ENCODE results near the gene PAAF1. TPM values are rescaled to one million over a fixed set of nuclear protein-coding genes. Genes with fewer than 3 reads are reported as not detected.

Gene PAAF1
- total and polyA plus RNA-seq, 2 donors (not counting 1 experiment from before 2014, with no cell fraction given): 9.2 to 17.5 TPM

- Histone ChIP-seq H3K36me3 (ENCODE audit: control insufficient read depth, insufficient read depth, low read length) (no peaks in the 10 kb centered on the region), H3K9me3 (ENCODE audit: control insufficient read depth, insufficient read depth, low read depth, low read length) (no peaks in the 10 kb centered on the region), H3K4me1 (ENCODE audit: control insufficient read depth, extremely low read depth, insufficient read depth, low read length) (no peaks in the 10 kb centered on the region), H3K9ac (ENCODE audit: insufficient read depth, low read length) (no peak overlapping the region), H3K79me2 (ENCODE audit: control insufficient read depth, insufficient read depth, low read length) (no peaks in the 10 kb centered on the region), H3K4me3 (replicated peaks in 1 of 4; ENCODE audit: control extremely low read depth in 1 of 4, insufficient read depth in 1 of 4, low read depth in 3 of 4, low read length in 4 of 4) (no peak overlapping the region), H3K27ac (ENCODE audit: insufficient read depth, low read length) (no peak overlapping the region), H3K4me2 (ENCODE audit: extremely low read depth, insufficient read depth, low read length) (no peak overlapping the region), H4K20me1 (ENCODE audit: control insufficient read depth, extremely low read depth, insufficient read depth, low read length) (no peaks in the 10 kb centered on the region), H2AFZ (ENCODE audit: low read length) (no peak overlapping the region), H3K27me3 (ENCODE audit: control insufficient read depth, insufficient read depth, low read length) (no peaks in the 10 kb centered on the region)
- no peak for TF ChIP-seq EZH2 (IDR thresholded peaks at IDR 0.05; ENCODE audit: low read length, missing control alignments)
- TF ChIP-seq CTCF (conservative IDR thresholded peaks at IDR 0.05 in 1 of 2, IDR thresholded peaks at IDR 0.05 in 1 of 2; ENCODE audit: low read depth in 1 of 2, low read length in 2 of 2): no peak
- DNase-seq (ENCODE audit: low read depth in 2 of 2): peak in 1 of 2 donors; percentile 25
These were observed 44.4 kb downstream of the PAAF1 start for GRCh38 chr11:73921180-73921579.

- no peak overlapping the region for H3K4me3 ChIP-seq (replicated peaks in 1 of 4; ENCODE audit: control extremely low read depth in 1 of 4, insufficient read depth in 1 of 4, low read depth in 3 of 4, low read length in 4 of 4)
These were observed 52.6 kb downstream of the PAAF1 start for GRCh38 chr11:73929388-73929787.

GRCh38 chr11:73931039-73931645 lies 54.3 kb downstream of the PAAF1 start:
- Histone ChIP-seq H4K20me1 (ENCODE audit: control insufficient read depth, extremely low read depth, insufficient read depth, low read length) (no peaks in the 10 kb centered on the region), H3K27ac (ENCODE audit: insufficient read depth, low read length) (no peak overlapping the region), H3K36me3 (ENCODE audit: control insufficient read depth, insufficient read depth, low read length) (peaks cover 4% of the 10 kb centered on the region), H3K4me1 (ENCODE audit: control insufficient read depth, extremely low read depth, insufficient read depth, low read length) (no peaks in the 10 kb centered on the region), H3K79me2 (ENCODE audit: control insufficient read depth, insufficient read depth, low read length) (no peaks in the 10 kb centered on the region), H3K4me2 (ENCODE audit: extremely low read depth, insufficient read depth, low read length) (no peak overlapping the region), H3K27me3 (ENCODE audit: control insufficient read depth, insufficient read depth, low read length) (no peaks in the 10 kb centered on the region), H3K9me3 (ENCODE audit: control insufficient read depth, insufficient read depth, low read depth, low read length) (no peaks in the 10 kb centered on the region), H3K4me3 (replicated peaks in 1 of 4; ENCODE audit: control extremely low read depth in 1 of 4, insufficient read depth in 1 of 4, low read depth in 3 of 4, low read length in 4 of 4) (no peak overlapping the region), H2AFZ (ENCODE audit: low read length) (peak overlapping the region; percentile 52), H3K9ac (ENCODE audit: insufficient read depth, low read length) (no peak overlapping the region)
- peak; percentile 77 to 82 for DNase-seq (ENCODE audit: low read depth in 2 of 2)
- TF ChIP-seq EZH2 (IDR thresholded peaks at IDR 0.05; ENCODE audit: low read length, missing control alignments) (no peak), CTCF (conservative IDR thresholded peaks at IDR 0.05 in 1 of 2, IDR thresholded peaks at IDR 0.05 in 1 of 2; ENCODE audit: low read depth in 1 of 2, low read length in 2 of 2) (peak; percentile 39 to 51)

More at GRCh38 chr11:73929388-73929787, 52.6 kb downstream of the PAAF1 start:
- H3K36me3 ChIP-seq (ENCODE audit: control insufficient read depth, insufficient read depth, low read length): peaks cover 4% of the 10 kb centered on the region
- TF ChIP-seq CTCF (conservative IDR thresholded peaks at IDR 0.05 in 1 of 2, IDR thresholded peaks at IDR 0.05 in 1 of 2; ENCODE audit: low read depth in 1 of 2, low read length in 2 of 2): no peak
- no peak for TF ChIP-seq EZH2 (IDR thresholded peaks at IDR 0.05; ENCODE audit: low read length, missing control alignments)
- H3K4me1 ChIP-seq (ENCODE audit: control insufficient read depth, extremely low read depth, insufficient read depth, low read length): no peaks in the 10 kb centered on the region
- H3K27me3 ChIP-seq (ENCODE audit: control insufficient read depth, insufficient read depth, low read length): no peaks in the 10 kb centered on the region
- H3K9ac ChIP-seq (ENCODE audit: insufficient read depth, low read length): no peak overlapping the region
- H4K20me1 ChIP-seq (ENCODE audit: control insufficient read depth, extremely low read depth, insufficient read depth, low read length): no peaks in the 10 kb centered on the region
- no peak overlapping the region for H3K4me2 ChIP-seq (ENCODE audit: extremely low read depth, insufficient read depth, low read length)
- no peaks in the 10 kb centered on the region for H3K79me2 ChIP-seq (ENCODE audit: control insufficient read depth, insufficient read depth, low read length)
- no peak for DNase-seq (ENCODE audit: low read depth in 2 of 2)
- no peak overlapping the region for H2AFZ ChIP-seq (ENCODE audit: low read length)
- no peak overlapping the region for H3K27ac ChIP-seq (ENCODE audit: insufficient read depth, low read length)
- no peaks in the 10 kb centered on the region for H3K9me3 ChIP-seq (ENCODE audit: control insufficient read depth, insufficient read depth, low read depth, low read length)
